Keratinocyte (primary cell): ENCODE results near the gene CLSTN1. TPM values are rescaled to one million over a fixed set of nuclear protein-coding genes. Genes with fewer than 3 reads are reported as not detected.

Experiments
- DNase-seq: peaks from one replicate; pipeline ENCODE4 v3.0.0-alpha.2; 2011; ENCODE audit warnings: low read depth, missing footprints, low spot score
- FAIRE-seq: peaks from 2 replicates; lab custom pipeline; 2011; peaks lifted over from hg19 to GRCh38; lab: Jason Lieb, UNC
- H2AFZ ChIP-seq: 2 replicates; pipeline ENCODE4 v1.6.0; 2012; ENCODE audit warnings: low read length, control low read depth, inconsistent platforms; ENCODE audit not compliant: control insufficient read depth
- H3K27ac ChIP-seq: 2 replicates; pipeline ENCODE4 v1.5.1; 2011; ENCODE audit warnings: low read length; ENCODE audit not compliant: control insufficient read depth, insufficient read depth
- H3K27me3 ChIP-seq: 3 replicates; pipeline ENCODE4 v1.6.0; 2011; ENCODE audit warnings: low read length; ENCODE audit not compliant: control insufficient read depth, insufficient read depth; ENCODE audit errors: extremely low read depth
- H3K36me3 ChIP-seq, 2 experiments: 2 replicates in 1 of 2; 3 replicates in 1 of 2; pipeline ENCODE4 v1.5.1; 2011; ENCODE audit warnings: low read length in 2 of 2, mild to moderate bottlenecking in 1 of 2; ENCODE audit not compliant: control insufficient read depth in 2 of 2, insufficient read depth in 2 of 2; ENCODE audit errors: extremely low read depth in 1 of 2
- H3K4me1 ChIP-seq: 3 replicates; pipeline ENCODE4 v1.5.1; 2011; ENCODE audit warnings: low read length; ENCODE audit not compliant: control insufficient read depth, insufficient read depth; ENCODE audit errors: extremely low read depth
- H3K4me2 ChIP-seq: 3 replicates; pipeline ENCODE4 v1.6.0; 2011; ENCODE audit warnings: low read depth, low read length; ENCODE audit not compliant: control insufficient read depth, insufficient read depth; ENCODE audit errors: extremely low read depth
- H3K4me3 ChIP-seq, 3 experiments: fragments of 200-600 bp in 1 of 3; sonication (generic) in 1 of 3; 2 replicates in 2 of 3; 3 replicates in 1 of 3; pipeline ENCODE4 v1.5.1; 2011 to 2016; ENCODE audit warnings: low read length in 3 of 3, mild to moderate bottlenecking in 3 of 3, control low read depth in 2 of 3, inconsistent platforms in 1 of 3, low read depth in 1 of 3, mixed read lengths in 1 of 3, mixed run types in 1 of 3, moderate library complexity in 1 of 3; ENCODE audit not compliant: control insufficient read depth in 2 of 3, insufficient read depth in 2 of 3; ENCODE audit errors: extremely low read depth in 1 of 3
- H3K79me2 ChIP-seq: 2 replicates; pipeline ENCODE4 v1.6.0; 2012; ENCODE audit warnings: low read length; ENCODE audit not compliant: control insufficient read depth, insufficient read depth
- H3K9ac ChIP-seq: 3 replicates; pipeline ENCODE4 v1.6.0; 2011; ENCODE audit warnings: low read length; ENCODE audit not compliant: control insufficient read depth, insufficient read depth; ENCODE audit errors: extremely low read depth
- H3K9me1 ChIP-seq: 3 replicates; pipeline ENCODE4 v1.6.0; 2011; ENCODE audit warnings: low read length; ENCODE audit not compliant: control insufficient read depth, insufficient read depth; ENCODE audit errors: extremely low read depth
- H3K9me3 ChIP-seq: 2 replicates; pipeline ENCODE4 v1.5.1; 2012; ENCODE audit warnings: low read depth, low read length; ENCODE audit not compliant: control insufficient read depth
- H4K20me1 ChIP-seq: 3 replicates; pipeline ENCODE4 v1.6.0; 2011; ENCODE audit warnings: low read length; ENCODE audit not compliant: control insufficient read depth, insufficient read depth; ENCODE audit errors: extremely low read depth
- EZH2 ChIP-seq: IDR thresholded peaks from one replicate; pipeline ENCODE4 v1.6.1; 2012; ENCODE audit warnings: inconsistent platforms, mild to moderate bottlenecking, low read length, moderate library complexity
- dilution Hi-C: fragments of 300-500 bp; cut with MboI; formaldehyde crosslinking; loops from one replicate; pipeline ENCODE4 v1.7.0; 2020; ENCODE audit warnings: low sequenced_read_pairs; ENCODE audit not compliant: extremely low pct_ligation_motif_present
- polyA plus RNA-seq, 5 experiments: library from polyadenylated mRNA; depleted of rRNA in 3 of 5; stranded (reverse) in 3 of 5; stranded (forward) in 1 of 5; unstranded in 1 of 5; fragments of >200 nt; gene quantifications; 1 replicate in 1 of 5; 2 replicates in 3 of 5; 3 replicates in 1 of 5; pipeline versions ENCODE4 v1.2.1 to v1.2.3, GENCODE V29; 2011 to 2012; ENCODE audit warnings: missing spikeins in 2 of 5, low read depth in 1 of 5, low replicate concordance in 1 of 5
- TF ChIP-seq, protein P1 (sequence below), 3 experiments: IDR thresholded peaks in 1 of 3; conservative IDR thresholded peaks in 1 of 3; optimal IDR thresholded peaks in 1 of 3; 2 replicates in 2 of 3; 3 replicates in 1 of 3; pipeline versions ENCODE3 to v1.5.1; 2011; ENCODE audit warnings: low read length in 3 of 3, mild to moderate bottlenecking in 3 of 3, moderate library complexity in 2 of 3, control low read depth in 1 of 3, inconsistent platforms in 1 of 3; ENCODE audit not compliant: insufficient read depth in 2 of 3; ENCODE audit errors: extremely low read depth in 1 of 3

The CLSTN1 gene
- polyA plus RNA-seq, 1 donor (not counting 4 experiments of a cell fraction or from before 2014, with no cell fraction given): 90.3 TPM

DNA sequence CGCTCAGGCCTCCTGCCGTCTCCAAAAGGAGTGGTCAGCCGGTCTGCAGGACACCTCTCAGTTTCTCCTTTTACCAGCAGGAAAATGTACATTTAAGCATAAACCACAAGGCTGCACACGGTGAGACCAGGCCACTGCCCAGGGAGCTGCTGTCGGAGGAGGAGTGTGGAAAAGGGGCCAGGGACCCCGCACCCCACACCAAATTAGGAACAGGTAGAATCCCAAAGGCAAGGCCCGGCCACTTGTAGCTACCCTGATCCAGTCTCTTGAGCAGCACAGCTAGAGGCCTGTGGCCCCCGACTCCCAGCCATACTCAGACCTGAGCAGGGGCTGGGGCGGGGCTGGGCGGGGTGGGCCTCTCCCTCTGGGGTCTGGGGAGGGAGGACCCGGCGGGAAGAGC, 94.2 kb downstream of the CLSTN1 start:
- peaks cover 42 to 46% of the 10 kb centered on the region in 2 experiments for H3K36me3 ChIP-seq

DNA sequence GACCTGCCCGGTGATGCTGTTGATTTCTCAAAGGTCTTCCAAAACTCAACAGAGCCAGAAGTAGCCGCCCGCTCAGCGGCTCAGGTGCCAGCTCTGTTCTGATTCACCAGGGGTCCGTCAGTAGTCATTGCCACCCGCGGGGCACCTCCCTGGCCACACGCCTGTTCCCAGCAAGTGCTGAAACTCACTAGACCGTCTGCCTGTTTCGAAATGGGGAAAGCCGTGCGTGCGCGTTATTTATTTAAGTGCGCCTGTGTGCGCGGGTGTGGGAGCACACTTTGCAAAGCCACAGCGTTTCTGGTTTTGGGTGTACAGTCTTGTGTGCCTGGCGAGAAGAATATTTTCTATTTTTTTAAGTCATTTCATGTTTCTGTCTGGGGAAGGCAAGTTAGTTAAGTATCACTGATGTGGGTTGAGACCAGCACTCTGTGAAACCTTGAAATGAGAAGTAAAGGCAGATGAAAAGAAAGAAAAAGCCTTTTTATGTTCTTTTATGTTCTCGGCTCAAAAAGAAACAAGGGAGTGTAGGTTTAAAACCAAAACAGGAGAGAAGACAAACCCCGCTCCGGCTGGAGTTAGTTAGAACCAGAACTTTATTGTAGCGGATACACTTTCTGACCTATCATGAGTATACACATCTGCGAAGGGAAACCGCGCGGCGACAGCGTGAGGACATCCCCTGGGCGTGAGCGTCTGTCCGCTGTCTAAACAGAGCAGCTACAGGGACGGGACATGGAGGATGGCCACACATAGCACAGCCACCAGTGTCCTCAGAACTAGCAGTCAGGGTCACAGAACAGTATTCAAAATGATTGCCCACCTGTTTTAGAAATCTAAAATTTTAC, 95.1 kb downstream of the CLSTN1 start:
- Histone ChIP-seq H3K27ac (no peak overlapping the region), H2AFZ (no peak overlapping the region), H3K9me1 (no peaks in the 10 kb centered on the region), H3K9me3 (no peaks in the 10 kb centered on the region), H3K4me3 (no peak overlapping the region), H3K27me3 (no peaks in the 10 kb centered on the region), H4K20me1 (no peaks in the 10 kb centered on the region), H3K36me3 (peaks cover 38 to 40% of the 10 kb centered on the region in 2 experiments), H3K9ac (no peak overlapping the region), H3K4me1 (no peaks in the 10 kb centered on the region), H3K79me2 (no peaks in the 10 kb centered on the region), H3K4me2 (no peak overlapping the region)
- no peak for TF ChIP-seq EZH2
- TF ChIP-seq, protein P1, sequence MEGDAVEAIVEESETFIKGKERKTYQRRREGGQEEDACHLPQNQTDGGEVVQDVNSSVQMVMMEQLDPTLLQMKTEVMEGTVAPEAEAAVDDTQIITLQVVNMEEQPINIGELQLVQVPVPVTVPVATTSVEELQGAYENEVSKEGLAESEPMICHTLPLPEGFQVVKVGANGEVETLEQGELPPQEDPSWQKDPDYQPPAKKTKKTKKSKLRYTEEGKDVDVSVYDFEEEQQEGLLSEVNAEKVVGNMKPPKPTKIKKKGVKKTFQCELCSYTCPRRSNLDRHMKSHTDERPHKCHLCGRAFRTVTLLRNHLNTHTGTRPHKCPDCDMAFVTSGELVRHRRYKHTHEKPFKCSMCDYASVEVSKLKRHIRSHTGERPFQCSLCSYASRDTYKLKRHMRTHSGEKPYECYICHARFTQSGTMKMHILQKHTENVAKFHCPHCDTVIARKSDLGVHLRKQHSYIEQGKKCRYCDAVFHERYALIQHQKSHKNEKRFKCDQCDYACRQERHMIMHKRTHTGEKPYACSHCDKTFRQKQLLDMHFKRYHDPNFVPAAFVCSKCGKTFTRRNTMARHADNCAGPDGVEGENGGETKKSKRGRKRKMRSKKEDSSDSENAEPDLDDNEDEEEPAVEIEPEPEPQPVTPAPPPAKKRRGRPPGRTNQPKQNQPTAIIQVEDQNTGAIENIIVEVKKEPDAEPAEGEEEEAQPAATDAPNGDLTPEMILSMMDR (optimal IDR thresholded peaks at IDR 0.05 in 1 of 3, IDR thresholded peaks at IDR 0.05 in 1 of 3, conservative IDR thresholded peaks at IDR 0.05 in 1 of 3; ENCODE audit: extremely low read depth in 1 of 3, insufficient read depth in 2 of 3, low read length in 3 of 3): no peak
- FAIRE-seq: no peak
- dilution Hi-C loops: no loop called here
- no peak for DNase-seq

More for the DNA sequence above, 94.2 kb downstream of the CLSTN1 start:
- no peaks in the 10 kb centered on the region for H3K9me3 ChIP-seq
- H3K4me3 ChIP-seq: no peak overlapping the region
- H3K27ac ChIP-seq: no peak overlapping the region
- no peak overlapping the region for H3K9ac ChIP-seq
- peaks cover 2% of the 10 kb centered on the region for H3K79me2 ChIP-seq
- dilution Hi-C loops: no loop called here
- H2AFZ ChIP-seq: no peak overlapping the region
- FAIRE-seq (no peak), DNase-seq (no peak)
- H3K27me3 ChIP-seq: no peaks in the 10 kb centered on the region
- H4K20me1 ChIP-seq: no peaks in the 10 kb centered on the region
- no peaks in the 10 kb centered on the region for H3K9me1 ChIP-seq
- no peak overlapping the region for H3K4me2 ChIP-seq
- TF ChIP-seq, protein P1 (optimal IDR thresholded peaks at IDR 0.05 in 1 of 3, IDR thresholded peaks at IDR 0.05 in 1 of 3, conservative IDR thresholded peaks at IDR 0.05 in 1 of 3; ENCODE audit: extremely low read depth in 1 of 3, insufficient read depth in 2 of 3, low read length in 3 of 3): no peak
- H3K4me1 ChIP-seq: no peaks in the 10 kb centered on the region
